HL-60 (cell line): ENCODE measurements around the gene CTRL.
"Not testable (repeated sequence)": the region's sequence is repeated elsewhere in the genome, so short reads cannot be mapped to it uniquely, and the experiment has no call there.

ENCODE experiments used
- CTCF ChIP-seq: IDR thresholded peaks from one replicate; pipeline ENCODE4 v1.5.1; 2011; ENCODE audit warnings: low read length, control low read depth, inconsistent platforms; ENCODE audit not compliant: insufficient read depth
- GABPA ChIP-seq: IDR thresholded peaks from 2 replicates; pipeline ENCODE4 v1.6.1; 2012; ENCODE audit warnings: low read depth
- POLR2AphosphoS5 ChIP-seq: IDR thresholded peaks from 2 replicates; pipeline ENCODE4 v1.6.1; 2012; ENCODE audit warnings: low read depth
- TF ChIP-seq, protein P1 (sequence below): IDR thresholded peaks from 2 replicates; pipeline ENCODE4 v1.6.1; 2012; ENCODE audit warnings: low read depth; ENCODE audit not compliant: insufficient replicate concordance

- TF ChIP-seq CTCF, POLR2AphosphoS5, GABPA: not testable (repeated sequence)
- TF ChIP-seq, protein P1, sequence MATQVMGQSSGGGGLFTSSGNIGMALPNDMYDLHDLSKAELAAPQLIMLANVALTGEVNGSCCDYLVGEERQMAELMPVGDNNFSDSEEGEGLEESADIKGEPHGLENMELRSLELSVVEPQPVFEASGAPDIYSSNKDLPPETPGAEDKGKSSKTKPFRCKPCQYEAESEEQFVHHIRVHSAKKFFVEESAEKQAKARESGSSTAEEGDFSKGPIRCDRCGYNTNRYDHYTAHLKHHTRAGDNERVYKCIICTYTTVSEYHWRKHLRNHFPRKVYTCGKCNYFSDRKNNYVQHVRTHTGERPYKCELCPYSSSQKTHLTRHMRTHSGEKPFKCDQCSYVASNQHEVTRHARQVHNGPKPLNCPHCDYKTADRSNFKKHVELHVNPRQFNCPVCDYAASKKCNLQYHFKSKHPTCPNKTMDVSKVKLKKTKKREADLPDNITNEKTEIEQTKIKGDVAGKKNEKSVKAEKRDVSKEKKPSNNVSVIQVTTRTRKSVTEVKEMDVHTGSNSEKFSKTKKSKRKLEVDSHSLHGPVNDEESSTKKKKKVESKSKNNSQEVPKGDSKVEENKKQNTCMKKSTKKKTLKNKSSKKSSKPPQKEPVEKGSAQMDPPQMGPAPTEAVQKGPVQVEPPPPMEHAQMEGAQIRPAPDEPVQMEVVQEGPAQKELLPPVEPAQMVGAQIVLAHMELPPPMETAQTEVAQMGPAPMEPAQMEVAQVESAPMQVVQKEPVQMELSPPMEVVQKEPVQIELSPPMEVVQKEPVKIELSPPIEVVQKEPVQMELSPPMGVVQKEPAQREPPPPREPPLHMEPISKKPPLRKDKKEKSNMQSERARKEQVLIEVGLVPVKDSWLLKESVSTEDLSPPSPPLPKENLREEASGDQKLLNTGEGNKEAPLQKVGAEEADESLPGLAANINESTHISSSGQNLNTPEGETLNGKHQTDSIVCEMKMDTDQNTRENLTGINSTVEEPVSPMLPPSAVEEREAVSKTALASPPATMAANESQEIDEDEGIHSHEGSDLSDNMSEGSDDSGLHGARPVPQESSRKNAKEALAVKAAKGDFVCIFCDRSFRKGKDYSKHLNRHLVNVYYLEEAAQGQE, result not testable (repeated sequence)
Observed at GRCh38 chr16:67972285-67972684, 40.6 kb upstream of the CTRL start.
